ENCODE measurements around the gene FBXL13. TPM values are rescaled to one million over a fixed set of nuclear protein-coding genes. Genes with fewer than 3 reads are reported as not detected.

Gene FBXL13
- polyA plus RNA-seq, 1 donor from 2014 or later: 0.57 TPM

DNA sequence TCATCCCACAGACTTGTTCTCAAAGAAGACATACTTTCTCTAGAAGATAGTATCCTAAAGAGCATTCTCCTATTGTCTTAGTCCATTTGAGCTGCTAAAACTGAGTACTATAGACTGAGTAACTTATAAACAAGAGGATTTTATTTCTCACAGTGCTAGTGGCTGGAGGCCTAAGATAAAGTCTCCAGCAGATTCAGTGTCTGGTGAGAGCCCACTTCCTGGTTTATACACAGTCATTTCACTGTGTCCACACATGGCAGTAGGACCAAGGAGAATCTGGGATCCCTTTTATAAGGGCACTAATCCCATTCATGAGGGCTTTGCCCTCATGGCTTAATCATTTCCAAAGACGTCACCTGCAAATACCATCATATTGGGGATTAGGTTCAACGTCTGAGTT, 93.1 kb downstream of the FBXL13 start:
- H3K79me2 ChIP-seq (replicated peaks; ENCODE audit: insufficient read depth, low read length): no peaks in the 10 kb centered on the region
- no peak overlapping the region for H2AFZ ChIP-seq (ENCODE audit: low read depth, low read length)
- no peaks in the 10 kb centered on the region for H3K27me3 ChIP-seq (ENCODE audit: insufficient read depth, low read depth, low read length)
- no peak overlapping the region for H3K9ac ChIP-seq (ENCODE audit: low read length)
- H3K9me3 ChIP-seq (ENCODE audit: low read length): no peaks in the 10 kb centered on the region
- no peaks in the 10 kb centered on the region for H3K36me3 ChIP-seq (ENCODE audit: insufficient read depth, low read length)
- no peaks in the 10 kb centered on the region for H3K9me2 ChIP-seq (ENCODE audit: insufficient read depth, low read length)
- H3K27ac ChIP-seq (ENCODE audit: low read length): no peak overlapping the region
- no peak for TF ChIP-seq EP300 (conservative IDR thresholded peaks at IDR 0.05; ENCODE audit: poor library complexity, severe bottlenecking)
- TF ChIP-seq RAD21 (conservative IDR thresholded peaks at IDR 0.05): no peak
- no peak for TF ChIP-seq TAF1 (IDR thresholded peaks at IDR 0.05; ENCODE audit: low read depth)
- TF ChIP-seq MXI1 (conservative IDR thresholded peaks at IDR 0.05; ENCODE audit: poor library complexity, severe bottlenecking): no peak
- TF ChIP-seq, protein P1, sequence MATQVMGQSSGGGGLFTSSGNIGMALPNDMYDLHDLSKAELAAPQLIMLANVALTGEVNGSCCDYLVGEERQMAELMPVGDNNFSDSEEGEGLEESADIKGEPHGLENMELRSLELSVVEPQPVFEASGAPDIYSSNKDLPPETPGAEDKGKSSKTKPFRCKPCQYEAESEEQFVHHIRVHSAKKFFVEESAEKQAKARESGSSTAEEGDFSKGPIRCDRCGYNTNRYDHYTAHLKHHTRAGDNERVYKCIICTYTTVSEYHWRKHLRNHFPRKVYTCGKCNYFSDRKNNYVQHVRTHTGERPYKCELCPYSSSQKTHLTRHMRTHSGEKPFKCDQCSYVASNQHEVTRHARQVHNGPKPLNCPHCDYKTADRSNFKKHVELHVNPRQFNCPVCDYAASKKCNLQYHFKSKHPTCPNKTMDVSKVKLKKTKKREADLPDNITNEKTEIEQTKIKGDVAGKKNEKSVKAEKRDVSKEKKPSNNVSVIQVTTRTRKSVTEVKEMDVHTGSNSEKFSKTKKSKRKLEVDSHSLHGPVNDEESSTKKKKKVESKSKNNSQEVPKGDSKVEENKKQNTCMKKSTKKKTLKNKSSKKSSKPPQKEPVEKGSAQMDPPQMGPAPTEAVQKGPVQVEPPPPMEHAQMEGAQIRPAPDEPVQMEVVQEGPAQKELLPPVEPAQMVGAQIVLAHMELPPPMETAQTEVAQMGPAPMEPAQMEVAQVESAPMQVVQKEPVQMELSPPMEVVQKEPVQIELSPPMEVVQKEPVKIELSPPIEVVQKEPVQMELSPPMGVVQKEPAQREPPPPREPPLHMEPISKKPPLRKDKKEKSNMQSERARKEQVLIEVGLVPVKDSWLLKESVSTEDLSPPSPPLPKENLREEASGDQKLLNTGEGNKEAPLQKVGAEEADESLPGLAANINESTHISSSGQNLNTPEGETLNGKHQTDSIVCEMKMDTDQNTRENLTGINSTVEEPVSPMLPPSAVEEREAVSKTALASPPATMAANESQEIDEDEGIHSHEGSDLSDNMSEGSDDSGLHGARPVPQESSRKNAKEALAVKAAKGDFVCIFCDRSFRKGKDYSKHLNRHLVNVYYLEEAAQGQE (IDR thresholded peaks at IDR 0.05; ENCODE audit: borderline replicate concordance): no peak
- no peak for TF ChIP-seq SMC3 (conservative IDR thresholded peaks at IDR 0.05; ENCODE audit: poor library complexity)
- TF ChIP-seq EZH2 (IDR thresholded peaks at IDR 0.05; ENCODE audit: borderline replicate concordance, insufficient read depth, low read length, poor library complexity, severe bottlenecking): no peak
- no peak for TF ChIP-seq POLR2AphosphoS5 (IDR thresholded peaks at IDR 0.05)
- TF ChIP-seq, protein P2, sequence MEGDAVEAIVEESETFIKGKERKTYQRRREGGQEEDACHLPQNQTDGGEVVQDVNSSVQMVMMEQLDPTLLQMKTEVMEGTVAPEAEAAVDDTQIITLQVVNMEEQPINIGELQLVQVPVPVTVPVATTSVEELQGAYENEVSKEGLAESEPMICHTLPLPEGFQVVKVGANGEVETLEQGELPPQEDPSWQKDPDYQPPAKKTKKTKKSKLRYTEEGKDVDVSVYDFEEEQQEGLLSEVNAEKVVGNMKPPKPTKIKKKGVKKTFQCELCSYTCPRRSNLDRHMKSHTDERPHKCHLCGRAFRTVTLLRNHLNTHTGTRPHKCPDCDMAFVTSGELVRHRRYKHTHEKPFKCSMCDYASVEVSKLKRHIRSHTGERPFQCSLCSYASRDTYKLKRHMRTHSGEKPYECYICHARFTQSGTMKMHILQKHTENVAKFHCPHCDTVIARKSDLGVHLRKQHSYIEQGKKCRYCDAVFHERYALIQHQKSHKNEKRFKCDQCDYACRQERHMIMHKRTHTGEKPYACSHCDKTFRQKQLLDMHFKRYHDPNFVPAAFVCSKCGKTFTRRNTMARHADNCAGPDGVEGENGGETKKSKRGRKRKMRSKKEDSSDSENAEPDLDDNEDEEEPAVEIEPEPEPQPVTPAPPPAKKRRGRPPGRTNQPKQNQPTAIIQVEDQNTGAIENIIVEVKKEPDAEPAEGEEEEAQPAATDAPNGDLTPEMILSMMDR (IDR thresholded peaks at IDR 0.05; ENCODE audit: poor library complexity, severe bottlenecking): no peak
- H3K4me2 ChIP-seq (ENCODE audit: low read length): no peak overlapping the region
- H4K20me1 ChIP-seq (ENCODE audit: insufficient read depth): no peaks in the 10 kb centered on the region
- H3F3A ChIP-seq (ENCODE audit: insufficient read depth, low read length, poor library complexity, severe bottlenecking): no peaks in the 10 kb centered on the region
- no peak overlapping the region for H3K4me3 ChIP-seq (ENCODE audit: low read length)

DNA sequence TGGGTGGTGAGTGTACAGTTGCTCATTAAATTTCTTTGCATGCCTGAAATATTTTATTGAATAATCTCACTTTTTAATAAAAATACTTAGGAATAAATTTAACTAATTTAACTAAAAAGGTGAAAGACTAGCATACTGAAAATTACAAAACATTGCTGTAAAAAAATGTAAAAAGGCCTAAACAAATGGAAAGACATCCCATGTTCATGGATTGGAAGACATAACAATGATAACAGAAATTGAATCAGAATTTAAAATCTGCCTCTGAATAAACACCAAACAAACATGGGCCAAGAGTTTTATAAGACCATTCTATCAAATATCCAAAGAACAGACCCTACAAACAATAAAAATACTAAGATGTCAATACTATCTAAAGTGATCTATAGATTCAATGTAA, 94.9 kb downstream of the FBXL13 start:
- no peaks in the 10 kb centered on the region for H3K79me2 ChIP-seq (replicated peaks; ENCODE audit: insufficient read depth, low read length)

More for the DNA sequence above, 94.9 kb downstream of the FBXL13 start:
- Histone ChIP-seq H3K4me3 (ENCODE audit: low read length) (no peak overlapping the region), H3K27me3 (ENCODE audit: insufficient read depth, low read depth, low read length) (no peaks in the 10 kb centered on the region), H3K9me3 (ENCODE audit: low read length) (no peaks in the 10 kb centered on the region), H4K20me1 (ENCODE audit: insufficient read depth) (no peaks in the 10 kb centered on the region), H3F3A (ENCODE audit: insufficient read depth, low read length, poor library complexity, severe bottlenecking) (no peaks in the 10 kb centered on the region), H3K4me2 (ENCODE audit: low read length) (no peak overlapping the region), H3K36me3 (ENCODE audit: insufficient read depth, low read length) (no peaks in the 10 kb centered on the region), H2AFZ (ENCODE audit: low read depth, low read length) (no peak overlapping the region), H3K9me2 (ENCODE audit: insufficient read depth, low read length) (no peaks in the 10 kb centered on the region), H3K9ac (ENCODE audit: low read length) (no peak overlapping the region), H3K27ac (ENCODE audit: low read length) (no peak overlapping the region)
- TF ChIP-seq RAD21 (conservative IDR thresholded peaks at IDR 0.05) (no peak), POLR2AphosphoS5 (IDR thresholded peaks at IDR 0.05) (no peak), TAF1 (IDR thresholded peaks at IDR 0.05; ENCODE audit: low read depth) (no peak), SMC3 (conservative IDR thresholded peaks at IDR 0.05; ENCODE audit: poor library complexity) (no peak), EP300 (conservative IDR thresholded peaks at IDR 0.05; ENCODE audit: poor library complexity, severe bottlenecking) (no peak), MXI1 (conservative IDR thresholded peaks at IDR 0.05; ENCODE audit: poor library complexity, severe bottlenecking) (no peak), EZH2 (IDR thresholded peaks at IDR 0.05; ENCODE audit: borderline replicate concordance, insufficient read depth, low read length, poor library complexity, severe bottlenecking) (no peak)
- TF ChIP-seq, protein P1 (IDR thresholded peaks at IDR 0.05; ENCODE audit: borderline replicate concordance): no peak
- TF ChIP-seq, protein P2 (IDR thresholded peaks at IDR 0.05; ENCODE audit: poor library complexity, severe bottlenecking): no peak

Measured in neural cell (in vitro differentiated cells).